Ascending aorta (tissue), 2 donors: ENCODE results near the gene KIF16B. TPM values are rescaled to one million over a fixed set of nuclear protein-coding genes. Genes with fewer than 3 reads are reported as not detected.

ENCODE experiments used
- DNase-seq, 2 donors: peaks; one replicate each; pipeline ENCODE4 v3.0.0-alpha.2; 2019; ENCODE audit warnings: low spot score in 2 of 2
- H3K27ac ChIP-seq, 2 donors: fragments of 200-600 bp; sonication (generic); one replicate each; pipeline ENCODE4 v1.5.1; 2016 to 2017; ENCODE audit warnings: mild to moderate bottlenecking in 1 of 2
- H3K27me3 ChIP-seq: fragments of 200-600 bp; sonication (generic); one replicate; pipeline ENCODE4 v1.5.1; 2017
- H3K36me3 ChIP-seq, 2 donors: fragments of 200-600 bp; sonication (generic); one replicate each; pipeline ENCODE4 v1.5.1; 2016
- H3K4me1 ChIP-seq, 2 donors: fragments of 200-600 bp; sonication (generic); one replicate each; pipeline ENCODE4 v1.5.1; 2016 to 2017; ENCODE audit warnings: mild to moderate bottlenecking in 1 of 2
- H3K4me3 ChIP-seq, 2 donors: fragments of 200-600 bp; sonication (generic); one replicate each; pipeline ENCODE4 v1.5.1; 2016 to 2017; ENCODE audit warnings: mild to moderate bottlenecking in 1 of 2
- H3K9me3 ChIP-seq, 2 donors: fragments of 200-600 bp; sonication (generic); one replicate each; pipeline ENCODE4 v1.5.1; 2016
- intact Hi-C: fragments of 100-400 bp; cut with DNase I; formaldehyde crosslinking; loops from one replicate; pipeline ENCODE4 v1.15.1; 2023
- total RNA-seq: library from RNA; depleted of rRNA; stranded (reverse); fragments of >200 nt; gene quantifications from one replicate; pipeline ENCODE4 v1.1.0, GENCODE V29; 2016
- TF ChIP-seq, protein P1 (sequence below), 3 experiments: fragments of 200-600 bp in 2 of 3; fragments of 450-650 bp in 1 of 3; sonication (generic) in 2 of 3; IDR thresholded peaks; one replicate each; pipeline ENCODE4 v1.5.1; 2016 to 2019; ENCODE audit warnings: antibody characterized with exemption in 3 of 3, mild to moderate bottlenecking in 1 of 3, moderate library complexity in 1 of 3

KIF16B gene
- total RNA-seq, 1 donor from 2014 or later = 6.3 TPM

DNA sequence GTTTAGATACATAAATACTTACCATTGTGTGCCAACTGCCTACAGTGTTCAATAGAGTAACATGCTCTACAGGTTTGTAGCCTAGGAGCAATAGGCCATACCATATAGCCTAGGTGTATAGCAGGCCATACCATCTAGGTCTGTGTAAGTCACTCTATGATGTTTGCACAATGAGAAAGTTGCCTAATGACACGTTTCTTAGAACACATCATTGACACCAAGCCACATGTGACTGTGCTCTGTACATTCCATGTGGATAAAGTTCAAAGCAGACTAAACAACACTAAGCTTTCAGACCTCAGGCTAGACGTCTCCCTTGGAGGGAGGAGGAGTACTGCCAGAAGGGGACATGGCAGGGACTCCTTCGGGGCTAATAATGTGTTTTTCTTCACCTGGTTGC is 93.6 kb downstream of the KIF16B start:
- H3K9me3 ChIP-seq = no peaks in the 10 kb centered on the region
- H3K36me3 ChIP-seq = no peaks in the 10 kb centered on the region
- TF ChIP-seq, protein P1, sequence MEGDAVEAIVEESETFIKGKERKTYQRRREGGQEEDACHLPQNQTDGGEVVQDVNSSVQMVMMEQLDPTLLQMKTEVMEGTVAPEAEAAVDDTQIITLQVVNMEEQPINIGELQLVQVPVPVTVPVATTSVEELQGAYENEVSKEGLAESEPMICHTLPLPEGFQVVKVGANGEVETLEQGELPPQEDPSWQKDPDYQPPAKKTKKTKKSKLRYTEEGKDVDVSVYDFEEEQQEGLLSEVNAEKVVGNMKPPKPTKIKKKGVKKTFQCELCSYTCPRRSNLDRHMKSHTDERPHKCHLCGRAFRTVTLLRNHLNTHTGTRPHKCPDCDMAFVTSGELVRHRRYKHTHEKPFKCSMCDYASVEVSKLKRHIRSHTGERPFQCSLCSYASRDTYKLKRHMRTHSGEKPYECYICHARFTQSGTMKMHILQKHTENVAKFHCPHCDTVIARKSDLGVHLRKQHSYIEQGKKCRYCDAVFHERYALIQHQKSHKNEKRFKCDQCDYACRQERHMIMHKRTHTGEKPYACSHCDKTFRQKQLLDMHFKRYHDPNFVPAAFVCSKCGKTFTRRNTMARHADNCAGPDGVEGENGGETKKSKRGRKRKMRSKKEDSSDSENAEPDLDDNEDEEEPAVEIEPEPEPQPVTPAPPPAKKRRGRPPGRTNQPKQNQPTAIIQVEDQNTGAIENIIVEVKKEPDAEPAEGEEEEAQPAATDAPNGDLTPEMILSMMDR (IDR thresholded peaks at IDR 0.05) = no peak
- DNase-seq = no peak
- no peak overlapping the region for H3K27ac ChIP-seq
- no peaks in the 10 kb centered on the region for H3K27me3 ChIP-seq
- H3K4me1 ChIP-seq = peaks cover 0 to 5% of the 10 kb centered on the region in 2 donors
- intact Hi-C loops = loop anchor here (10.0 kb wide), 1 partner anchor 115 kb away; no protein-coding TSS in a partner anchor
- H3K4me3 ChIP-seq = no peak overlapping the region

DNA sequence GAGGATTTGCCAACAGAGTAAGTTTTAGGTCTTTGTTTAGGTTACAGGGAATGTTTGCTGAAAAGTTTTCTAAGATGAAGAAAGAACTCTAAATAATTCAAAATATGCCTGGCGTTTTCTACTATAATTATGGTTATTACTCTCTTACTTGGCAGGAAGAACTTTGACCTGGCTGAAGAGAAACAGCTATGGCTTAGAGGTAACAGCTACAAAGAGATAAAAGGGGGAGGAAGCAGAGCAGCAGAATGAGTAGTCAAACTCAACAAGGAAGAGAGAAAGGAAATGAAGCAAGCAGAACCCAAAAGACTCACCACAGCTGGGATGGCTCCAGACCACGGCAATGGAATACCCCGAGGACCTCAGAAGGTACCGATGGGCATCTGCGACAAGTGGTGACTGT is 95.6 kb downstream of the KIF16B start:
- DNase-seq = no peak
- Histone ChIP-seq H3K27me3 (no peaks in the 10 kb centered on the region), H3K9me3 (no peaks in the 10 kb centered on the region), H3K27ac (no peak overlapping the region), H3K36me3 (no peaks in the 10 kb centered on the region), H3K4me3 (no peak overlapping the region), H3K4me1 (peaks cover 0 to 5% of the 10 kb centered on the region in 2 donors)
- intact Hi-C loops = loop anchor here (10.0 kb wide), 1 partner anchor 113 kb away; no protein-coding TSS in a partner anchor
- TF ChIP-seq, protein P1 (IDR thresholded peaks at IDR 0.05) = no peak

DNA sequence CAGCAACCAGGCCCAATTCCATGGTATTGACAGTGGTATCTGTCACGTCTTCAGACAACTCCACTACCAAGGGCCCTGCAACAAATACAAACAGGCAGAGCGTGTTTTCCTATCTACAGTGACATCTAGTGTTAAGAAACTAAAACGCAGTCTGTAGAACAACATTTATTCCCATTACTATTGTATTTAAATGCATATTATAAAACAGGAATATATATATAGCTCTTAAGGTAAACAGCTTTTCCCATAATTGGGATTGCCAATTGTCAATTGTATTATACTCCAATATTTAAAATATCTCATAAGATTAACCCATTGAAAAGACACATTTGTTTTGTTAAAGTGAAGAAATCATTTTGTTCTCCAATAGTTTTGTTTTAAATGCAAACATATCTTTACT is 97.2 kb downstream of the KIF16B start:
- Histone ChIP-seq H3K27me3 (no peaks in the 10 kb centered on the region), H3K36me3 (no peaks in the 10 kb centered on the region), H3K4me3 (no peak overlapping the region), H3K9me3 (no peaks in the 10 kb centered on the region), H3K27ac (no peak overlapping the region), H3K4me1 (peaks cover 0 to 5% of the 10 kb centered on the region in 2 donors)
- no peak for DNase-seq
- intact Hi-C loops = loop anchor here (10.0 kb wide), 1 partner anchor 111 kb away; no protein-coding TSS in a partner anchor
- TF ChIP-seq, protein P1 (IDR thresholded peaks at IDR 0.05) = peak; percentile 25 to 73 (median 51)

DNA sequence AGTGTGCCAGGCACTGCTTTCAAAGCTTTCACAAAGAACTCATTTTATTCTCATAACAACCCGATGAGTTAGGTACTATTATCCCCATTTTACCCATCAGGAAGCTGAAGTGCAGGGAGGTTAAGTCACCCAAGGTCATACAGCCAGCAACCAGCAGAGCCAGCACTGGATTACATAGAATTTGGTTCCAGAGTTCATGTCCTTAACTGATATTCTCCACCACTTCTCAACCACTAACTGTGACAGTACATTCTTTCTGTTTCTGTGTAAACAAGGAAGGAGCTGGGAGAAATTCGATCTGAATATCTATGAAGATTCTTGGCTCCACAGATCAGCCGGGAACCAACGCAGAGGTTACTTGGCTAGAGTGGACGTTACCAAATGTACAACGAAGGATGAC is 98.0 kb downstream of the KIF16B start:
- intact Hi-C loops = loop anchor here (10.0 kb wide), 1 partner anchor 110 kb away; no protein-coding TSS in a partner anchor
- H3K36me3 ChIP-seq = no peaks in the 10 kb centered on the region
- H3K27me3 ChIP-seq = no peaks in the 10 kb centered on the region
- peaks cover 0 to 5% of the 10 kb centered on the region in 2 donors for H3K4me1 ChIP-seq
- TF ChIP-seq, protein P1 (IDR thresholded peaks at IDR 0.05) = no peak
- no peak overlapping the region for H3K27ac ChIP-seq
- H3K4me3 ChIP-seq = no peak overlapping the region
- no peaks in the 10 kb centered on the region for H3K9me3 ChIP-seq
- DNase-seq = no peak

DNA sequence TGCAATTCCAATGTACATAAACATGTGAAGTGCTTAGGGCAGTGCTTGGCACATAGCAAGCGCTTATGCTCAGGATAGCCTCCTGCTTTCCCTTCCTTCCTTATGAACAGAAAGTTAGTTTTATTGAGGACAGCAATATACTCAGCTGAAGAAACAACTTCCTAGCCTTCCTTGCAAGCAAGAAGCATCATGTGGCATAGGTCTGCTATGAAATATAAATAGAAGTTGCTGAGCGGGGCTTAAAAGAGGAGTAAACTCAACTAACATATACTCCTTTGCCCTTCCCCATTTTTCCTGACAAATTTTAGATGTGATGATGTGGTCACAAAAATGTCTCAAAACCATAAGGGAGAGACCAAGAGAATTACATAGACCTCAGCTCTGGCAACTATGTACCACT is 98.9 kb downstream of the KIF16B start:
- Histone ChIP-seq H3K27ac (no peak overlapping the region), H3K4me3 (no peak overlapping the region), H3K9me3 (no peaks in the 10 kb centered on the region), H3K4me1 (peaks cover 0 to 5% of the 10 kb centered on the region in 2 donors), H3K36me3 (no peaks in the 10 kb centered on the region), H3K27me3 (no peaks in the 10 kb centered on the region)
- TF ChIP-seq, protein P1 (IDR thresholded peaks at IDR 0.05) = no peak
- intact Hi-C loops = loop anchor here (10.0 kb wide), 1 partner anchor 110 kb away; no protein-coding TSS in a partner anchor
- DNase-seq = no peak
